ENCODE measurements around the gene KCNN2. TPM values are rescaled to one million over a fixed set of nuclear protein-coding genes. Genes with fewer than 3 reads are reported as not detected.

The KCNN2 gene
- total RNA-seq, 1 donor from 2014 or later = 2.4 TPM

DNA sequence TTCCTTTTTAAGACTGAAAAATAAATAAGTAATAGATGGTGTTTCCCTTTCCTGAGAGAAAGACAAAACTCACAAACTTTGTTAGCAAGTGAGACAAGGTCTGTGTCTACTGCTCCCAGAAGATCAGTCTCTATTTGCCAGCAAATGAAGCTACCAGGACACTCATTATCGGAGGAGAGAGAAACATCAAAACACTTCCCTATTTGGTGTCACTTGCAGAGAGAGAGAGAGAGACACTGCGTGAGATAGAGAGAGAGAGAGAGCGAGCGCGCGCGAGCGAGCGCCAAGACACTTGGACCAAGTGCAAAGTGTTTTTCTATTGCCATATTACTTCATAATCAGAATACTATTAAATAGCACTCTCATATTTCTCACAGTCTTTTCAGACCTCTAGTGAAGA, 142.7 kb downstream of the KCNN2 start:
- Mint-ChIP-seq H3K27ac (ENCODE audit: unreplicated experiment) (no peak overlapping the region), H3K36me3 (ENCODE audit: low read depth, unreplicated experiment) (no peaks in the 10 kb centered on the region), H3K9me3 (ENCODE audit: unreplicated experiment) (no peaks in the 10 kb centered on the region), H3K4me1 (ENCODE audit: unreplicated experiment) (peaks cover 7% of the 10 kb centered on the region), H3K4me3 (ENCODE audit: unreplicated experiment) (no peak overlapping the region), H3K27me3 (ENCODE audit: unreplicated experiment) (peaks cover 1% of the 10 kb centered on the region)
- no peak for DNase-seq (ENCODE audit: low spot score)
- TF ChIP-seq, protein P1, sequence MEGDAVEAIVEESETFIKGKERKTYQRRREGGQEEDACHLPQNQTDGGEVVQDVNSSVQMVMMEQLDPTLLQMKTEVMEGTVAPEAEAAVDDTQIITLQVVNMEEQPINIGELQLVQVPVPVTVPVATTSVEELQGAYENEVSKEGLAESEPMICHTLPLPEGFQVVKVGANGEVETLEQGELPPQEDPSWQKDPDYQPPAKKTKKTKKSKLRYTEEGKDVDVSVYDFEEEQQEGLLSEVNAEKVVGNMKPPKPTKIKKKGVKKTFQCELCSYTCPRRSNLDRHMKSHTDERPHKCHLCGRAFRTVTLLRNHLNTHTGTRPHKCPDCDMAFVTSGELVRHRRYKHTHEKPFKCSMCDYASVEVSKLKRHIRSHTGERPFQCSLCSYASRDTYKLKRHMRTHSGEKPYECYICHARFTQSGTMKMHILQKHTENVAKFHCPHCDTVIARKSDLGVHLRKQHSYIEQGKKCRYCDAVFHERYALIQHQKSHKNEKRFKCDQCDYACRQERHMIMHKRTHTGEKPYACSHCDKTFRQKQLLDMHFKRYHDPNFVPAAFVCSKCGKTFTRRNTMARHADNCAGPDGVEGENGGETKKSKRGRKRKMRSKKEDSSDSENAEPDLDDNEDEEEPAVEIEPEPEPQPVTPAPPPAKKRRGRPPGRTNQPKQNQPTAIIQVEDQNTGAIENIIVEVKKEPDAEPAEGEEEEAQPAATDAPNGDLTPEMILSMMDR (IDR thresholded peaks at IDR 0.05; ENCODE audit: unreplicated experiment) = no peak

DNA sequence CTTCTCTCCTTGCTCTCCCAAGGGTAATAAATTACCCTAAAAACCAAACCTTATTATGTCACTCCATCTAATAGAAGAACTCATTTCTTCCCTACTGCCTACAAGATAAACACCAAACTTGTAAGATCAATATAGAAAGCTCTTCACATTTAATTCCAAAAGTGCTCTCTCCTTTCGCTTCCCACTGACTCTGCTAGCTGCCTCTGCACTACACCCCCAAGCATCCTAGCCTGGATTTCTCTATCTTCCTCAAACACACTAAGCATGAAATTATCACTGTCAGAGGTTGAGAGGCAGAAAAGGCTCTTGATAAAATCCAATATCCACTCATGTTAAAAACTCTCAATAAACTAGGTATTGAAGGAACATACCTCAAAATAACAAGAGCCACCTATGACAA, 162.4 kb downstream of the KCNN2 start:
- Mint-ChIP-seq H3K36me3 (ENCODE audit: low read depth, unreplicated experiment) (no peaks in the 10 kb centered on the region), H3K9me3 (ENCODE audit: unreplicated experiment) (no peaks in the 10 kb centered on the region), H3K27ac (ENCODE audit: unreplicated experiment) (no peak overlapping the region), H3K4me3 (ENCODE audit: unreplicated experiment) (no peak overlapping the region), H3K27me3 (ENCODE audit: unreplicated experiment) (no peaks in the 10 kb centered on the region), H3K4me1 (ENCODE audit: unreplicated experiment) (no peaks in the 10 kb centered on the region)
- TF ChIP-seq, protein P1 (IDR thresholded peaks at IDR 0.05; ENCODE audit: unreplicated experiment) = no peak
- no peak for DNase-seq (ENCODE audit: low spot score)

DNA sequence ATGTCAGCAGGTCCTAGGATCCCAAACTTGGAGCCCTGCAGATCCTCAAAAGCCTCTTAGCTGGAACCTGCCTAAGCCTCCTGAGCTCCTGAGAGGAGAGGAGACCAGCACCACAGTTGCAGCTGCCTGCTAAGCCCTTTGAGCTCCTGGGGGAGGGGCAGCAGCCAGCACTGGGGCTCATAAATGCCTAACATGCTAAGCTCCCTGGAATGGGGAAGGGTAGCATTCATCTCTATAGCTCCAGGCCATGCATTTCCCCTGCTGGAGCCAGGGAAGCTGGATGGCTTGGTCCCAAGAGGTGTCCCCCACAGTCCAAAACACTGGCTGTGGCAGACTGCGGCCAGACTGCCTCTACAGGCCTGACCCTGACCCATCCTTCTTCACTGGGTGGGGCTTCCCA, 182.7 kb downstream of the KCNN2 start:
- no peaks in the 10 kb centered on the region for H3K4me1 Mint-ChIP-seq (ENCODE audit: unreplicated experiment)
- H3K4me3 Mint-ChIP-seq (ENCODE audit: unreplicated experiment) = no peak overlapping the region
- TF ChIP-seq, protein P1 (IDR thresholded peaks at IDR 0.05; ENCODE audit: unreplicated experiment) = no peak
- no peaks in the 10 kb centered on the region for H3K36me3 Mint-ChIP-seq (ENCODE audit: low read depth, unreplicated experiment)
- no peak for DNase-seq (ENCODE audit: low spot score)
- no peaks in the 10 kb centered on the region for H3K27me3 Mint-ChIP-seq (ENCODE audit: unreplicated experiment)
- no peaks in the 10 kb centered on the region for H3K9me3 Mint-ChIP-seq (ENCODE audit: unreplicated experiment)
- no peak overlapping the region for H3K27ac Mint-ChIP-seq (ENCODE audit: unreplicated experiment)
